Upper lobe of right lung (tissue), 1 donor: Measurements from ENCODE around the gene PLEKHG3. TPM values are rescaled to one million over a fixed set of nuclear protein-coding genes. Genes with fewer than 3 reads are reported as not detected.

Experiments
- ATAC-seq: fragments of 200-7000 bp; cut with Tn5 transposase; one replicate; pipeline ENCODE4 v1.9.1; 2020; ENCODE audit warnings: mild to moderate bottlenecking, moderate library complexity
- DNase-seq: peaks from one replicate; pipeline ENCODE4 v3.0.0-alpha.2; 2020
- H3K27ac ChIP-seq: fragments of 200-600 bp; one replicate; pipeline ENCODE4 v1.8.0; 2022
- H3K27me3 ChIP-seq: fragments of 200-600 bp; one replicate; pipeline ENCODE4 v1.8.0; 2022; ENCODE audit warnings: mild to moderate bottlenecking
- H3K36me3 ChIP-seq: fragments of 200-600 bp; one replicate; pipeline ENCODE4 v1.8.0; 2022
- H3K4me1 ChIP-seq: fragments of 200-600 bp; one replicate; pipeline ENCODE4 v1.8.0; 2022
- H3K4me3 ChIP-seq: fragments of 200-600 bp; one replicate; pipeline ENCODE4 v1.8.0; 2022; ENCODE audit warnings: mild to moderate bottlenecking
- H3K9me3 ChIP-seq: fragments of 200-600 bp; one replicate; pipeline ENCODE4 v1.8.0; 2022
- CTCF ChIP-seq: fragments of 200-600 bp; IDR thresholded peaks from one replicate; pipeline ENCODE4 v1.8.0; 2022; ENCODE audit warnings: antibody characterized with exemption
- intact Hi-C: fragments of 100-400 bp; cut with DNase I; formaldehyde crosslinking; loops from one replicate; pipeline ENCODE4 v1.11.0; 2022
- total RNA-seq: library from RNA; stranded (reverse); fragmentation: NEBNext Ultra II Directional; extraction: Animal tissue kit (Norgen Biotek cat#: 25700); gene quantifications from one replicate; pipeline ENCODE4 v1.2.1, GENCODE V29; 2021
- donor health status: DM: no; HTN: yes; CAD: no; lungs with severe emphysema.

Gene PLEKHG3
- total RNA-seq, 1 donor from 2014 or later = 34.5 TPM

- no peak for TF ChIP-seq CTCF
- no peaks in the 10 kb centered on the region for H3K4me1 ChIP-seq
- no peak overlapping the region for H3K4me3 ChIP-seq
- H3K36me3 ChIP-seq = no peaks in the 10 kb centered on the region
- H3K27me3 ChIP-seq = no peaks in the 10 kb centered on the region
- ATAC-seq = no peak
- H3K27ac ChIP-seq = no peak overlapping the region
- intact Hi-C loops = no loop called here
- H3K9me3 ChIP-seq = no peaks in the 10 kb centered on the region
- no peak for DNase-seq
Measured at GRCh38 chr14:64784006-64784405, 79.8 kb downstream of the PLEKHG3 start.

GRCh38 chr14:64786296-64787149, 82.3 kb downstream of the PLEKHG3 start:
- no peaks in the 10 kb centered on the region for H3K4me1 ChIP-seq
- H3K27ac ChIP-seq = no peak overlapping the region
- no peaks in the 10 kb centered on the region for H3K27me3 ChIP-seq
- no peaks in the 10 kb centered on the region for H3K36me3 ChIP-seq
- intact Hi-C loops = no loop called here
- no peak for TF ChIP-seq CTCF
- no peak overlapping the region for H3K4me3 ChIP-seq
- H3K9me3 ChIP-seq = no peaks in the 10 kb centered on the region
- DNase-seq = no peak
- ATAC-seq = no peak

GRCh38 chr14:64787619-64788018, 83.4 kb downstream of the PLEKHG3 start:
- Histone ChIP-seq H3K9me3 (no peaks in the 10 kb centered on the region), H3K27me3 (no peaks in the 10 kb centered on the region), H3K4me3 (no peak overlapping the region), H3K36me3 (no peaks in the 10 kb centered on the region), H3K27ac (no peak overlapping the region), H3K4me1 (no peaks in the 10 kb centered on the region)
- TF ChIP-seq CTCF = no peak
- no peak for DNase-seq
- no peak for ATAC-seq
- intact Hi-C loops = no loop called here

GRCh38 chr14:64788706-64789105, 84.5 kb downstream of the PLEKHG3 start:
- DNase-seq = no peak
- H3K4me1 ChIP-seq = no peaks in the 10 kb centered on the region
- no peak for TF ChIP-seq CTCF
- H3K27me3 ChIP-seq = no peaks in the 10 kb centered on the region
- ATAC-seq = no peak
- H3K9me3 ChIP-seq = no peaks in the 10 kb centered on the region
- H3K36me3 ChIP-seq = no peaks in the 10 kb centered on the region
- no peak overlapping the region for H3K4me3 ChIP-seq
- intact Hi-C loops = no loop called here
- no peak overlapping the region for H3K27ac ChIP-seq

GRCh38 chr14:64789696-64790095, 85.5 kb downstream of the PLEKHG3 start:
- Histone ChIP-seq H3K27ac (no peak overlapping the region), H3K36me3 (no peaks in the 10 kb centered on the region), H3K27me3 (no peaks in the 10 kb centered on the region), H3K4me1 (no peaks in the 10 kb centered on the region), H3K4me3 (no peak overlapping the region), H3K9me3 (no peaks in the 10 kb centered on the region)
- ATAC-seq = no peak
- TF ChIP-seq CTCF = no peak
- intact Hi-C loops = no loop called here
- no peak for DNase-seq

GRCh38 chr14:64790478-64790877, 86.3 kb downstream of the PLEKHG3 start:
- no peak for TF ChIP-seq CTCF
- ATAC-seq = no peak
- intact Hi-C loops = no loop called here
- Histone ChIP-seq H3K27me3 (no peaks in the 10 kb centered on the region), H3K27ac (no peak overlapping the region), H3K4me3 (no peak overlapping the region), H3K36me3 (no peaks in the 10 kb centered on the region), H3K9me3 (no peaks in the 10 kb centered on the region), H3K4me1 (no peaks in the 10 kb centered on the region)
- peak; percentile 34 for DNase-seq
